Skeletal muscle satellite cell (primary cell): Measurements from ENCODE around the gene COG6.

Source experiments
- H3K27me3 ChIP-seq: 2 replicates; pipeline ENCODE4 v1.7.0; 2013; ENCODE audit warnings: low read length; ENCODE audit not compliant: control insufficient read depth, insufficient read depth
- H3K36me3 ChIP-seq: 2 replicates; pipeline ENCODE4 v1.7.0; 2013; ENCODE audit warnings: mild to moderate bottlenecking, control low read depth, low read length; ENCODE audit not compliant: insufficient read depth
- H3K4me1 ChIP-seq: 2 replicates; pipeline ENCODE4 v1.7.0; 2013; ENCODE audit warnings: low read length; ENCODE audit not compliant: control insufficient read depth, insufficient read depth
- H3K4me2 ChIP-seq: 2 replicates; pipeline ENCODE4 v1.7.0; 2013; ENCODE audit warnings: mild to moderate bottlenecking, low read length
- H3K4me3 ChIP-seq: 2 replicates; pipeline ENCODE4 v1.7.0; 2013; ENCODE audit warnings: low read length
- H3K9ac ChIP-seq: 2 replicates; pipeline ENCODE4 v1.7.0; 2013; ENCODE audit warnings: mild to moderate bottlenecking, low read depth, low read length, moderate library complexity
- H3K9me3 ChIP-seq: replicated peaks from 2 replicates; pipeline ENCODE4 v1.7.0; 2013; ENCODE audit warnings: mild to moderate bottlenecking, control low read depth, low read length

Gene COG6

DNA sequence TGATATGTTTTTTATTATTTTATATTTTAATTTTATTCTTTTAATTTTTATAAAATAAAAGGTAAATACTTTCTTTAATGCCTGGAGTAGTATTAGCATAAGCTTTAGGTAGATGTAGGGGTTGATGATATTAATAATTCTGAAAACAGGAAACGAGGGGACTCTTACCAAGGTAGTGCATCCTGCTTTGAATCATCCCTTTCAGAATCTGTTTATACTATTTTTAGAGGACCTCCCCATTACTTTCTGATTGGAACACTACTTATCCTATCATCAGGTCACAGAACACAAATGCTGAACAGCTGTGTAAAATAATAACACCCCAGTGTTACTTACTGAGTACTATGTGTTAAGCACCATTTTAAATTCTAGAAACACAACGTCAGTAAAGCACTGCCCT lies 27.3 kb downstream of the COG6 start:
- no peaks in the 10 kb centered on the region for H3K9me3 ChIP-seq
- H3K9ac ChIP-seq = no peak overlapping the region
- peaks cover 28% of the 10 kb centered on the region for H3K36me3 ChIP-seq
- no peak overlapping the region for H3K4me3 ChIP-seq
- H3K27me3 ChIP-seq = no peaks in the 10 kb centered on the region
- H3K4me1 ChIP-seq = no peaks in the 10 kb centered on the region
- H3K4me2 ChIP-seq = no peak overlapping the region

DNA sequence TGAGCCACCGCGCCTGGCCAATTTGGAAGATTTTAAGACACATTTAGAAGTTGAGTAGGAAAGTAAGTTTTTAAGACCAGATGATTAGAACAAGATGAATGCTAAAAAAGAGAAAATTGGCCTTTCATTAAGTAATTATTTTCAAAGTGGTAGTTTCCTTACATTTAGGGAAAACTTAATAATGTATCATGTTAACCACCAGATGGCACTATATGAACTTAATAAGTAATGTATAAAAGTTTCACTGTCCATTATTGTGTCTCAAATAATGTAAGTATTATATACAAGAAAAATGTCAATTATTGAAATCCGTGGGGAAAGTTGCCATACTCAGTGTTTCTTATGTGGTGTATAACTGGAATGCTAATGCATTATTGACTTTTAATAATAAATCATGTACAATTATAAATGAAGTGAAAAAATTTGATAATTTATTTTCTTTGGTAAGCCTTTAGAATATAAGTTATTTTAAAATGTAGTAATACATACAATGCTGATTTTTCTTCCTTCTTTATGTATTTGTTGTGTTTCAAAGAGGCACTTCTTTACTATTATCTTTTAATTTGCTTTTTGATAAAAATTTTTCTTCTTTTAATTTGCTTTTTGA lies 29.2 kb downstream of the COG6 start:
- H3K27me3 ChIP-seq = no peaks in the 10 kb centered on the region
- H3K9me3 ChIP-seq = no peaks in the 10 kb centered on the region
- no peak overlapping the region for H3K4me3 ChIP-seq
- peaks cover 3% of the 10 kb centered on the region for H3K4me1 ChIP-seq
- H3K9ac ChIP-seq = no peak overlapping the region
- H3K36me3 ChIP-seq = peaks cover 29% of the 10 kb centered on the region
- no peak overlapping the region for H3K4me2 ChIP-seq

DNA sequence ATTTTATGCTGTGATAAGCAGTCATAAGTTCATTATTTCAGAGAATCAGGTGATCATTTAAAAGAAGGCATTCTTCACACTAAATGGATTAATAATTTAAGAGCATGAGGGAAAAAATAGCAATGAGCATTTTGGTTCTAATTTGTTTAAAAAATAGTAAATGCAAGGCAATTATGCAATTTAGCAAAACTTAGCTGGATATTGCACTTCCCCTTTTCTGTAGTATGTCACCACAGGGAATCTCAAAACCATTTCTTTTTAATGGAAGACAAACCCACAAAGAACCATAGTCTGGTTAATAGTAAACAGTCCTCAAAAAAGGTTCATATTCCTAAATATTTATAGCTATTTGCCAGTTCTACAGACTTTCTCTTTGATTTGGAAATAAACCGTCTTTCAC lies 30.2 kb downstream of the COG6 start:
- H3K9ac ChIP-seq = no peak overlapping the region
- H3K4me3 ChIP-seq = no peak overlapping the region
- H3K36me3 ChIP-seq = peaks cover 23% of the 10 kb centered on the region
- H3K4me2 ChIP-seq = no peak overlapping the region
- no peaks in the 10 kb centered on the region for H3K27me3 ChIP-seq
- no peaks in the 10 kb centered on the region for H3K9me3 ChIP-seq
- peaks cover 3% of the 10 kb centered on the region for H3K4me1 ChIP-seq

DNA sequence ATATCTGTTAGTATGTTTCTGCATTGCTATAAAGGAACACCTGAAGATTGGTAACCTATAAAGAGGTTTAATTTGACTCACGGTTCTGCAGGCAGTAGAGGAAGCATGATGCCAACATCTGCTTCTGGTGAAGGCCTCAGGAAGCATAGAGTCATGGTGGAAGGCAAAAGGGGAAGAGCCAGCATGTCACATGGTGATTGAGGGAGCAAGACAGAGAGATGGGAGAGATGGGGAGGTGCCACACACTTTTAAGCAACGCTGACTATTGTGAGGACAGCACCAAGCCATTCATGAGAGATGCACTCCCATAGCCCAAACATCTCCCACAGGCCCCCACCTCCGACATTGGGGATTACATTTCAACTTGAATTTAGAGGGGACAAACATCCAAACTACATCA lies 32.8 kb downstream of the COG6 start:
- no peak overlapping the region for H3K4me3 ChIP-seq
- no peak overlapping the region for H3K4me2 ChIP-seq
- H3K9me3 ChIP-seq = no peaks in the 10 kb centered on the region
- H3K27me3 ChIP-seq = no peaks in the 10 kb centered on the region
- H3K36me3 ChIP-seq = peaks cover 17% of the 10 kb centered on the region
- peaks cover 3% of the 10 kb centered on the region for H3K4me1 ChIP-seq
- no peak overlapping the region for H3K9ac ChIP-seq

DNA sequence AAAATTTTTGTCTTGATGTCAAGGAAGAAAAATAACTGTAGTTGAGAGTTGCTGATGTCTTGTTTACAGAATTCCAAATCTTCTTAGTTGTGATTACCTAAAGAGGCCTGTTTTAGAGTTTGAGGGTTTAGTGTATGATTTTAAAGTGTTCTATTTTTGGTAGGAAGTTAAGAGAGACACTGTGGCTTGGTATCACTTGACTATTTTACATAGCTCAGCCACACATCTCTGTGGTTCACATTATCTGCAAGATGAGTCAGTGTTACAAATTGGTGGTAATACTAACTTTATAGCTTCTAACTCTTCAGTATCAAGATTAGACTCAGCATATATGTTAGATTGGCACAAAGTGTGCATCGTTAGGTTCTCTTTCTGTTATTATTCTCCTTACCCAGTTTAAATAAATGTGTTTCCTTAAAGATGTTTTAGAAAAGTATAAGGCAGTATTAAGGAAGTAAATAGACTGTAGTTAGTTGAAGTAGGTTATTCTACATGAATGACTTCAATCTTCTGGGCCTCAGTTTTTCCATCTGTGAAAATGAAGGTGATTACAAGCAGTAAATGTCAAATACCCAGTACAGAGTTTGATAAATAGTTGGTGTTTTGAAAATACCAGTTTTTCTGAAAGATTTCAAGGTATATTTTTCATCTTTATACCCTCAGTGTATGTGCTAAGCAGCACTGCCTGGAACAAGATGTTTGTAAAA lies 33.4 kb downstream of the COG6 start:
- no peak overlapping the region for H3K9ac ChIP-seq
- no peak overlapping the region for H3K4me3 ChIP-seq
- H3K9me3 ChIP-seq = no peaks in the 10 kb centered on the region

DNA sequence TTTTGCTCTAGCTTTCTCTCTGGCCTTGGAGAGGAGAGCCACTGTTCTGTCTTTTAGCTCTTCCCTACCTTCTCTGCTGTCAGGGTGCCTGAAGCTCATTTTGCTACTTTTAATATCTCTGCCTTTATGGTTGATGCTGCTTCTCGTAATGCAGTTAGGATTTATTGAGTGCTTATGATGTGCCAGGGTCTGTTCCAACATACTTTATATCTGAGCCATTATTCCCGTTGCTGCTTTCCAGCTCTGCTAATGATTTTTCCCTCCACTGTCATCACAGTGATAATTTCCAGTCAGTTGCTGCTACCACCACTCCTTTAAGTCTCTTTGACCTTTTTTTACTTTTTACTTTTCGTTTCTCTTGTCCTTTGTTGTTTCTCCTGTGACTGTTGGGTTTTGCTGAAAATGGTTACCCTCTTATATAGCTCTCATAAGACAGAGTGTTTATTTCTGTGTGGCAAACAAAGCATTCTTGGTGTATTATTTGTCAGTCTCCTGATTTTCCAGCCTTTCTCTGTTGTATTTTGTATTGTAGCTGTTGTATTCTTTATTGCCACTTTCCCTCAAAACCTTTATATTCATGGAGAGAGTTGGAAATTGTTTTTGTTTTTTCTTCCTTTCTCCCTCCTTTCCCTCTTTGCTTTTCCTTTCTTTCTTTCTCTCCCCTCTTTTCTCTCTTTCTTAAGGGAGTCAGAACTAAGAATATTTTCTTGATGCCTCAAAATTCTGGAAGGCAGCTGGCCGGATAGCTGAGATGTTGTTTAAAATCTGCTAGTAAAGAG lies 37.4 kb downstream of the COG6 start:
- no peak overlapping the region for H3K4me2 ChIP-seq
- no peaks in the 10 kb centered on the region for H3K9me3 ChIP-seq
- peaks cover 3% of the 10 kb centered on the region for H3K4me1 ChIP-seq
- H3K4me3 ChIP-seq = no peak overlapping the region
- no peak overlapping the region for H3K9ac ChIP-seq
- H3K27me3 ChIP-seq = no peaks in the 10 kb centered on the region
- H3K36me3 ChIP-seq = peaks cover 18% of the 10 kb centered on the region

More for the DNA sequence above, 33.4 kb downstream of the COG6 start:
- Histone ChIP-seq H3K27me3 (no peaks in the 10 kb centered on the region), H3K4me2 (no peak overlapping the region), H3K36me3 (peaks cover 17% of the 10 kb centered on the region), H3K4me1 (peaks cover 3% of the 10 kb centered on the region)

DNA sequence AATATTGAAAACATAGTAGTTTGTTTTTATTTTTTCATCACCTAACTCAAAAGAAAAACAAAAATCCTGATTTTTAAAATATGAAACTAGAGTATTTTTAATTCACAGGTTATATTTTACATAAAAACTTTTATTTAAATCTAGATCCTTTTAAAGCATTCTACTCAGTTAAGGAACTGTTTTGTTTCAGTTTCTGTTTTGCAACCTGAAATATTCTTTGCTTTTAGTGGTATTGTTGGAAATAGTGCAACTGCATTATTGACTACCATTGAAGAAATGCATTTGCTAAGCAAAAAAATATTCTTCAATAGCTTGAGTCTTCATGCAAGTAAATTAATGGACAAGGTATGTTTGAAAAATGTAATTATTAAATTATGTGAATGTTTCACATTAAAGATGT lies 43.8 kb downstream of the COG6 start:
- Histone ChIP-seq H3K4me2 (no peak overlapping the region), H3K9me3 (no peaks in the 10 kb centered on the region), H3K4me1 (no peaks in the 10 kb centered on the region), H3K9ac (no peak overlapping the region), H3K36me3 (peaks cover 8% of the 10 kb centered on the region), H3K4me3 (no peak overlapping the region), H3K27me3 (no peaks in the 10 kb centered on the region)

DNA sequence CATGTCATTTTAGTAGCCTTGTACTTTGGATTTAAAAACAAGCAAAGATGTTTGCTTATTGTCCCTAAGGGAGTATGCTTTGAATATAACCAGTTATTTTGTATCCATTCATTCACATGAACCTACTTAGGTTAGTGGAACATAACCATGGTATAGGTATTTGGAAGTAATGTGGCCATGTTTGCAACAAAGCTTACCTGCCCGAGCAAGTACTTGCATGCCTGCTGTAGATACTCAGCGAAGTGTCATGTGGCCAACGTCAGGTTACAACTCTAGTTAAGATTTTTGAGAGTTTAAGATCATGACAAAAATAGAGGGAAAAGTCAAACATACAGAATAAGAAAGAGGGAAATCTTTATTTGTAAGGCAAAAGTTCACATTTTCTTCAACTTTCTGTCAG lies 57.2 kb downstream of the COG6 start:
- no peaks in the 10 kb centered on the region for H3K4me1 ChIP-seq
- H3K9me3 ChIP-seq = no peaks in the 10 kb centered on the region
- peaks cover 10% of the 10 kb centered on the region for H3K36me3 ChIP-seq
- no peaks in the 10 kb centered on the region for H3K27me3 ChIP-seq
- no peak overlapping the region for H3K4me2 ChIP-seq
- H3K4me3 ChIP-seq = no peak overlapping the region
- H3K9ac ChIP-seq = no peak overlapping the region

DNA sequence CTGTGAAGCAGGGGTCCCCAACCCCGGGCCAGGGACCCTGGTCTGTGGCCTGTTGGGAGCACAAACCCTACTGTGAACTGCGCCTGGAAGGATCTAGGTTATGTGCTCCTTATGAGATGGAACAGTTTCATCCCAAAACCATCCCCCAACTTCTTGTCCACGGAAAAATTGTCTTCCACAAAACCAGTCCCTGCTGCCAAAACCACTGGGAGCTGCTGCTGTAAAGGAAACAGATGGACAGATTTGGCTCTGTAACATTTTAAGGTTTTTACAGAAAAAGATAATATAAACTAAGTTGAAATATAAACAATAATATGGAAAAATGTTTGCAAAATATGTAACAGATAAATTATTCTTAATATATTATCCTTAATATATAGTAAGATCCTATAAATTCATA lies 73.7 kb downstream of the COG6 start:
- no peak overlapping the region for H3K9ac ChIP-seq
- no peaks in the 10 kb centered on the region for H3K27me3 ChIP-seq
- H3K4me3 ChIP-seq = no peak overlapping the region
- no peaks in the 10 kb centered on the region for H3K4me1 ChIP-seq
- H3K36me3 ChIP-seq = peaks cover 26% of the 10 kb centered on the region
- H3K9me3 ChIP-seq = no peaks in the 10 kb centered on the region
- no peak overlapping the region for H3K4me2 ChIP-seq

DNA sequence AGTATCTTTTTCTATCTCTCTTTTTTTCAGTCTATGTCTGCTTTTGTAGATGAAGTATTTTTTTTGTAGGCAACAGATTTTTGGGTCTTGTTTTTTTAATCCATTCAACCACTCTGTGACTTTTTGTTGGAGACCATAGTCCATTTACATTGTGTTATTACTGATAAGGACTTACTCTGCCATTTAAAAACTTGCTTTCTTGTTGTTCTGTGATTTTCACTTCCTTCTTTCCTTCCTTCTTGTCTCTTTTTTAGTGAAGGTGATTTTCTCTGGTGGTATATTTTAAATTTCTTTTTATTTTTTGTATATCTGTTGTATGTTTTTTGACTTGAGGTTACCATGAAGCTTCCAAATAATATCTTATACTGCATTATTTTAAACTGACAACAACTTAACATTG lies 79.5 kb downstream of the COG6 start:
- H3K4me3 ChIP-seq = no peak overlapping the region
- H3K9ac ChIP-seq = no peak overlapping the region
- no peaks in the 10 kb centered on the region for H3K27me3 ChIP-seq
- peaks cover 14% of the 10 kb centered on the region for H3K36me3 ChIP-seq
- H3K4me1 ChIP-seq = no peaks in the 10 kb centered on the region
- H3K4me2 ChIP-seq = no peak overlapping the region
- H3K9me3 ChIP-seq = no peaks in the 10 kb centered on the region

DNA sequence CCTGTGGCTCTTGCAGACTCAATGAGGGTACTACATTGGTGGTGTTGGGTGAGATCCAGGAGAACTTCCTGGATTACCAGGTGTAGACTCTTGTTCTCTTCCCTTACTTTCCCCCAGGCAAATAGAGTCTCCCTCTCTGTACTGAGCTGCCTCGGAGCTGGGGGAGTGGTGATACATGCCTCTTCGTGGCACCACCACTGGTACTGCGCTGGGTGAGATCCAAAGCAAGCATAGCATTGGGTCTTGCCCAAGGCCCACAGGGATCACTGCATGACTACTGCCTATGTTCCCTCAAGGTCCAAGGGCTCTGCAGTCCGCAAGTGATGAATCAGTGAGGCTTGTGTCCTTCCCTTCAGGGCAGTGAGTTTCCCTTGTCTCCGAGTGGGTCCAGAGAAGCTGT lies 81.6 kb downstream of the COG6 start:
- no peak overlapping the region for H3K4me3 ChIP-seq
- H3K27me3 ChIP-seq = no peaks in the 10 kb centered on the region
- no peak overlapping the region for H3K4me2 ChIP-seq
- no peaks in the 10 kb centered on the region for H3K4me1 ChIP-seq
- H3K9ac ChIP-seq = no peak overlapping the region
- H3K36me3 ChIP-seq = peaks cover 11% of the 10 kb centered on the region
- no peaks in the 10 kb centered on the region for H3K9me3 ChIP-seq
